Renal cortical epithelial cell (primary cell): ENCODE measurements around the gene FLNC. TPM values are rescaled to one million over a fixed set of nuclear protein-coding genes. Genes with fewer than 3 reads are reported as not detected.
A peak's percentile ranks its signal among the peaks of the same experiment; 100 is the strongest.

ENCODE experiments used
- DNase-seq: peaks from one replicate; pipeline ENCODE4 v3.0.0-alpha.2; 2011; ENCODE audit warnings: low read depth
- total RNA-seq: library from RNA; depleted of rRNA; stranded (reverse); fragments of >200 nt; gene quantifications from 2 replicates; pipeline ENCODE4 v1.2.3, GENCODE V29; 2014

Gene FLNC
- total RNA-seq, result 29.3 and 56.7 TPM in 2 replicates

DNA sequence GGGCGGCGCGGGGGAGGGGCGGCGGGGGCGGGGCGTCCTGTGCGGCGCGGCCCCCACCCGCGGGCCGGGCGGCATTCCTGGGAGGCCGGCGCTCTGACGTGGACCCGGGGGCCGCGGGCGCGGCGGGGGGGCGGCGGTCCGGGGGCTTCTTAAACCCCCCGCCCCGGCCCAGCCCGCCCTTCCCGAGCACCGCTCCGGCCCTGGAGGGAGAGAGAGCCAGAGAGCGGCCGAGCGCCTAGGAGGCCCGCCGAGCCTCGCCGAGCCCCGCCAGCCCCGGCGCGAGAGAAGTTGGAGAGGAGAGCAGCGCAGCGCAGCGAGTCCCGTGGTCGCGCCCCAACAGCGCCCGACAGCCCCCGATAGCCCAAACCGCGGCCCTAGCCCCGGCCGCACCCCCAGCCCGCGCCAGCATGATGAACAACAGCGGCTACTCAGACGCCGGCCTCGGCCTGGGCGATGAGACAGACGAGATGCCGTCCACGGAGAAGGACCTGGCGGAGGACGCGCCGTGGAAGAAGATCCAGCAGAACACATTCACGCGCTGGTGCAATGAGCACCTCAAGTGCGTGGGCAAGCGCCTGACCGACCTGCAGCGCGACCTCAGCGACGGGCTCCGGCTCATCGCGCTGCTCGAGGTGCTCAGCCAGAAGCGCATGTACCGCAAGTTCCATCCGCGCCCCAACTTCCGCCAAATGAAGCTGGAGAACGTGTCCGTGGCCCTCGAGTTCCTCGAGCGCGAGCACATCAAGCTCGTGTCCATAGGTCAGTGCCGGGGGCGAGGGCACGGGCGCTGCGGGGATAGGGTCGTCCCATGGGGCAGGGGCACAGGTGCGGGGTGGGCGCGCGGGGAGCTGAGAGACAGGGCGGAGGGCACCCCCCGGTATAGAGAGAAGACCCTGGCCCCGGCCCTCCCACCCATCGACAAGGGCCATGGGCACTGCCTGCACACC is at the start of gene FLNC:
Gene FLNC, plus strand, starts transcription at position 176 of the 947 bp plus-strand sequence. Its CDS starts 232 bp downstream, at position 408.
- DNase-seq, result no peak

- no peak for DNase-seq
Measured at GRCh38 chr7:128781126-128781525, 49.1 kb upstream of the FLNC start.

GRCh38 chr7:128781851-128782250 is 48.4 kb upstream of the FLNC start:
- DNase-seq, result no peak

- peak; percentile 7 for DNase-seq
Measured at GRCh38 chr7:128783143-128783861, 46.9 kb upstream of the FLNC start.

DNA sequence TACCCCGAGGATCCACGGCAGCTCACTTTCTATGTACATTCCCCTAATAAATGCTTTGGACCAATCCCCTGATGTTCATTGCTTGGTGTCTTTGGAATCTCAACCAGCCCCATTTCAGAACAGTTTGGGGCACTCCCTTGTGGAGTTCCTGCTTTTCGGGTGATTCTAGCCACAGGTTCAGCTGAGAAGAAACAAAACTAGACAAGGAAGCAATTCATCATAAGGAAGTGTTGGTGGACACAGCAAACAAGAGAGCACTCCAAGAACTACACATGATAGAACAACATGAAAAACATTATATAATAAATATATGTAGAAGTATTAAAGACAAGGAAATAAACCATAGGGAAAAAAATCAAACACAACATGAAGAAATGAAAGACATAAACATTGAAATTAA is 44.5 kb upstream of the FLNC start:
- no peak for DNase-seq

DNA sequence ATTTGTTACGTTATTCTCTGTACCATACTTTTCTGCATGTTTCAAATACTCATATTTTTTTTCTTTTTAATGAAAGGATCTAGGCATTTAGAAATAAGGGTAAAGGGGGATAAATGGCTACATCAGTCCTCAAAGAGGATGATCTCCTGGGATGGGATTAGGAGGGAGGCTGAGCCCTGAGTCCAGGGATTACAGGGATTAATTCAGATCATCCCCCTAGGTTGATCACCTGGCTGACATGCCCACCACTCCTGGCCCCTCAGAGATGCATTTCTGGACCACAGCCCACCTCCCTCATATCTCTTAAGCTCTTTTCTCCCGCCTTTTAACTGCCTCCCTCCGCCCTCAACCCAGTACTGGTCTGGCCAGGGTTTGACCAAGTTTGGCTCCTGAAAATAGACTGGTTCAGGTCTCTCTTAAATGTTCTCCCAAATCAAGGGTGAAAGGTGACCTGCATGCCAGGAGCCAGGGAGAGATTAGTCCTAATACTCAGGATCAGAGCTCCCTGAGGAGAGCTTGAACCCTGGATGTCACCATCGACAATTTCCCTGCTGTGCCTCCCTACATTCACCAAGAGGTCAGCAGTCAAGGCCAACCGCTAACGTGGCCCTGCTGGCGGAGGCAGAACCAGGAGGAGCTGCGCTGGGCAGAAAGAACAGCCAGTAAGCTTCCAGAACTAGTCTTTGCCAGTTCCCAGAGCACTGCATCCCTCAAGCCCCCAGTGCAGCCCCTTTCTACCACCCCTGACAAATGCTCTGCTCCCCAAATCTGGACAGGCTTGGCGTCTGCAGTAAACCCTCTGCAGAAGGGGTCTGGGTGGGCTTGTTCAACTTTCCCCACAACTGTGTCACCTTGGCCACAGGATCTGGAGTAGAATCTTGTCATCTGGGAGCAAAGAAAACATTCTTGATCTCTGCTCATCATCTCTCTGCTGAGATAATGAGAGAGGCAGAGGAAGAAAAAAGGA is 41.5 kb upstream of the FLNC start:
- DNase-seq, result no peak

DNA sequence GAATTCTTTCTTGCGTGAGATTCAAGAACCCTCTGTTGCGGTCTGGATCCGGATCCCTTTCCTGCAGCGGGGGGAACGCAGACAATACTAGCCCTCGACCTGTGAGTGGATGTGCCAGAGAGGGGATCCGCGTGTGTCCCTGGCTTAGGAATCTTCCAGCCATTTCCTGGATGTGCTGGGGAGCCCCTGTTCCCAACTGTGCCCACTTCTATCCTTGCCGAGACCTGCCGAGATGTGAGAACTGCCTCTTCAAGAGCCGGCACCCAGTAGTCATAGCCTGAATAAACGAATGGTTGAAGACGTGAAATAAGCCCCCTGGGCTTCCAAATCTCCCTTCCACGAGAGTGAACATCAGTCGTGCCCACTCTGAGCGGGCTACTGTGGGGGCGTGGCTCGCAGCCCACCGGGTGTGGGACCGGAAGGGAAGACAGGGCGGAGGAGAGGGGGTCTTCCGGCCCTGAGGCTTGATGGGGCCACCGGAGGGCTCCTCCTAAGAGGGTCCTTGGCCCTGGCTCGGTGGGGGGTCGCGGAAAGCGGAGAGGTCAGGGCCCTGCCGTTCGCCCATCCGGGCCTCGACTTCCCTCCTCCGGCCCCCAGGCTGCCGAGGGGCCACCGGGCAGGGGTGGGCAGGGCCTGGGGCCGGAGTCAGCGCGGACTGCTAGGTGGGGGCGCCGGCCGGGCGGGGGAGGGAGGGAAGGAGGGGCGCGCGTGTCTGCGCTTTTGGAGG is 39.7 kb upstream of the FLNC start:
- DNase-seq, result no peak

DNA sequence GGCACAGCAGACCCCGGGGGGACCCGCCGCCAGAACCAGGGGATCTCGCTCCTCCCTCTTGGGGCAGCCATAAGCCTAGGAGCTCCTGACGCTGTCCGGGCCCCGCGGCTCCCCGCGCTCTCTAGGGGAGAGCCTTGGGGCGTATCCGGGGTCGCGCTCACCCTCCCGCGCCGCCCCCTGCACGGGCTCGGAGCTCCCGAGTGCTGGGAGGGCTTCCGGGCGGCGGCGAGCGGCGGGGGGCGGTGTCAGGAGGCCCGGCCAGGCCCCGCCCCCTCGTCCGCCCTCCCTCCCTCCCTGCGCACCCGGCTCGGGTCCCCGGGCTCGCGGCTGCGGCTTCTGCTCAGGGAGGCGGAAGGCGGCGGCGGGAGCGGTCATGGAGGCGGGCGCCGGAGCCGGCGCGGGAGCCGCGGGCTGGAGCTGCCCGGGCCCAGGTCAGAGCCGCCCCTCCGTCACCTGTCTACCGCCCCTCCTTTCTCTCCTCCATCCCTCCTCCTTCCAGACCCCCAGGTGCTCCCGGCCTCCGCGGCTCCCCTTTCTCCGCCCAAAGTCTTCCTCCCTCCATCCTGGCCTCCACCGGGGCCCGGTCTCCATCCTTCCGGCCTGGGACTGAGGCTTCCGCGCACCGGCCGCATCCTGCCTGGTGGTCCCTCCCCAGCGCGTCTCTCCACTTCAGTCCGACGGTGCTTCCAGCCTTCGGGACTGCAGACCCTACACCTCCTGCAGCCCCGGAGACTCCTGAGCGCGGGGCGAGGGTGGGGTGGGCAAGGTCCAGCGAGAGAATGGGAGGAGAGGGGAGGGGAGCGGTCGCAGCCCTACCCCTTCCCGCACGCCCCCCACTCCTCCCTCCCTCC is 38.9 kb upstream of the FLNC start, which contains the start of gene CCDC136:
Gene CCDC136, plus strand, starts transcription at position 848 of the 851 bp plus-strand sequence. CDS start 444 bp downstream, outside the sequence.
- DNase-seq, result no peak

- DNase-seq, result no peak
Measured at GRCh38 chr7:128791972-128792327, 38.3 kb upstream of the FLNC start.

GRCh38 chr7:128792471-128793180 is 37.6 kb upstream of the FLNC start:
- no peak for DNase-seq

GRCh38 chr7:128793181-128793547 is 37.0 kb upstream of the FLNC start:
- DNase-seq, result no peak

DNA sequence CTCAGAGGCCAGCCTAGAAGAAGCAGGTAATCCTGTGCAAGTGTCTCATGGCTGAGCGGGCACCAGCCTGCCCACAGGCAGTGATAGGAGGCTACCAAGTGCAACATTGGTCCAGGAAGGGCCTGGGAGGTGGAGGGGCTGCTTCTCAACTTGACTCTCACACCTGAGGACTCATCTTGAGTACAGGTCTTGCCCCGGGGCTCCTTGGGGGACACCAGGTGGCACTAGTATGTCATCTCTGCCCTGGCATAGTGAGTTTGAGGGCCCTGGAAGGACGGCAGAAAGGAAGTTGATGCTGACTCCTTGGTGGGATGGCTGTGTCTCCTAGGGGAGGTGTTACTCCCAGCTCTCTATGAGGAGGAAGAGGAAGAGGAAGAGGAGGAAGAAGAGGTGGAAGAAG is 36.2 kb upstream of the FLNC start:
- DNase-seq, result no peak

- no peak for DNase-seq
Measured at GRCh38 chr7:128794436-128794835, 35.8 kb upstream of the FLNC start.

DNA sequence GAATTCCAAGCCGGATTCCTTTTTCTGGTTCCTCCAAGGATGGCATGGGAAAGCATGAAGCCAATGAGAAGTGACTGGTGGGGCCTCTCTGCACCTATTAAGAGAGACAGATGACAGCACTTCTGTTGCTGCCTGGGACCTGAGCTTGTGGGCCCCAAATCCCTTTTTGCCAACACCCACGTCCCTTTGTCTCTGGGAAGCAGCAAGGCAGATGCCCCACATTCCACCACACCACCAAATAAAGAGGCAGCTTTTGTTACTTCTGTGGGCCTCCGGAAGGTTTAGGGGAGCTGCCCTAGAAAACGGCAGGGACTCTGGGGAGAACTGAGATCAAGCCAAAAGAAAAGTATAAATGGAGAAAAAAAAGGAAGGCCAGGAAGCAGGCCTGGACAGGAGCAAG is 35.1 kb upstream of the FLNC start:
- DNase-seq, result no peak

DNA sequence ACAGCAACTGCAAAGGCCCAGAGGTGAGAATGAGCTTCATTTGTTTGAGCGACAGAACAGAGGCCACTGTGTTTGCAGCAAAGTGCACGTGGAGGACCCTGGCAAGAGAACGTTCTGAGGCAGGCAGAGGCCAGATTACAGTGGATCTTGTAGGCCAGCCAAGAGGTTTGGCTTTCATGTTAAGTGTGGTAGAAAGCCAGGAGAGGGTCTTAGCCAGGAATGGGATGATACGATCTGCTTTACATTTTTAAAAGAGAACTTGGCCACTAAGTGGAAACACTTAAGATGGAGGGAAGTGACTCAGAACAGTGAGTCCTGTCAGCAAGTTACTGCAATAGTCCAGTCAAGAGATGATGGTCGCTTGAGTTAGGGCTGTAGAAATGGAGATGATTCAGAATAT is 33.9 kb upstream of the FLNC start:
- no peak for DNase-seq

DNA sequence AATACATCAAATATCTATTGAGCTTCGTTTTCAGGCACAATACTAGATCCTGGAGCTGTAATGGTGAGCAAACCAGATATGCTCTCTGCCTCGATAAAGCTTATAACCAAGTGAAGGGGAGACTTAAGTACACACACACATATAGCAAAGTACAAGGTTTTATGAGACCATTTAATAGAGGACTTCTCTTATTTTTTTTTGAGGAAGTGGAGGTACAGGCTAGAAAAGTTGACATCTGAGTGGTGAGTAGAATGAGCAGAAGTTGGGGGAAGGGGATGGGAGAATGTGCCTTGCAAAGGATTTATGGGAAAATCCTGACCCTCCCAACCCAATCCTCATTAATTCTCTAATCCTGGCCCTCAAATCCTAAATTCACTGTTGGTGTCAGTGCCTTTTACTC is 30.8 kb upstream of the FLNC start:
- no peak for DNase-seq

DNA sequence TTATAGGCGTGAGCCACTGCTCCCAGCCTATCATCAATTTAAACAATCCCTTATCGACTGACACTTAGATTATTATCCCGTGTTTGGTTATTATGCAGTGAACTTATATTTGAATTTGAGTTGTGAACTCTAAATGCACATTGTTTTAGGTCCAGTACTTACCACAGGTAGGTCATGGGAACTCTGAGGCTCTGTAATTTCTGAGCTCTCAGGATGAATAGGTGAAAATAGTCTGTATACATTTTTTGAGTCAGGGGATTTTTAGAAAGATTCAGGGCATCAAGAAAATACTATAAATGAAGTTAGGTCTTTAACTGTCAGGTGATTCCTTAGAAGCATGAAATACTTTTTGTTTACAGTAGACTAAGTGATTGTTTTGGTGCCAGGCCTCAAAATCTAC is 29.6 kb upstream of the FLNC start:
- no peak for DNase-seq

GRCh38 chr7:128801003-128801402 is 29.2 kb upstream of the FLNC start:
- no peak for DNase-seq

- no peak for DNase-seq
Measured at GRCh38 chr7:128801667-128802418, 28.4 kb upstream of the FLNC start.
